ENCODE measurements around the gene CORO1C.

Gene CORO1C

DNA sequence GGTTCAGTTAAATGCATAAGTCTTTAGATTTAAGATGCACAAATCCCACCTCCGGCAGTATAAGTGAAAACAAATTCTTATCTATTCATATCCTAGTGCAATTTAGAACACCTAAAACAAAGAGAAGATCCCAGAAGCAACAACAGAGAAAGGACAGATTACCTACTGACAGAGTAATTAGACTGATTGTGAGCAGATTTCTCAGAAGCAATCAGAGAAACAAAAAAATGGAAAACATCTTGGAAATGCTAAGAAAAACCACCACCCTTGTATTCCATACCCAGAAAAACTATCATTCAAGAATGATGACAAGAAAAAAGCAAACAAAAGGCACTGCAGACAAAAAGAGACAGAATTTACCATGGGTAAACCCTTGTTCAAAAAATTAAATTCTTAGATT, 50.0 kb downstream of the CORO1C start:
- no peak for DNase-seq (ENCODE audit: low read depth)
- no peak overlapping the region for H3K4me3 ChIP-seq (ENCODE audit: low read length)
- TF ChIP-seq CTCF (conservative IDR thresholded peaks at IDR 0.05; ENCODE audit: low read length) = no peak

- DNase-seq (ENCODE audit: low read depth) = no peak
- no peak overlapping the region for H3K4me3 ChIP-seq (ENCODE audit: low read length)
- TF ChIP-seq CTCF (conservative IDR thresholded peaks at IDR 0.05; ENCODE audit: low read length) = no peak
Measured at GRCh38 chr12:108679106-108679681, 52.1 kb downstream of the CORO1C start.

DNA sequence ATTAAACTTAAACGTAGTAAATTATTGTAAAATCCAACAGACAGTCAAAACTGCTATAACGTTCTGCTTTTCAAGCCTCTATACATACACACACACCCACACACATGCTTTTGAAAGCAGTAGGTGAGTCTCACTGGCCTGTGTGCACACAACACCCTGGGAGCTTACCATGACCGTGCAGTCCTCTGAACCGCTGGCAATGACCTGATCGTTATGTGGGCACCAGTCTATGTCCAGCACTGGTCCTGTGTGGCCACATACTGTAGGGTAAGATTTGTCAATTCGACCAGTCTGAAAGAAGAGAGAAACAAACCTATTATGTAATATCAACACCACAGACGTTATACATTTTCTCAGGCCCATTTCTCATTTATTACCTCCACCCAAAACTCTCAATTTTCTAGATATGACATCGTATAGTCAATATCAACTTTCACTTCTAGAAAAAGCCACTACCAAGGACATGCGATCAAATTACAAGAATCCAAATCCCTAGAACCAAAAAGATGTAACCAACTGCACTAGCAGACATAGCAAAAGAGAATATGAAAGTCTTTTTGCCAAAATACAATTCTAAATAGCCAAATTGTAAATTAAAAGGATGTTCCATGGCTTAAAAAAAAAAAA, 53.1 kb downstream of the CORO1C start:
- DNase-seq (ENCODE audit: low read depth) = no peak
- no peak overlapping the region for H3K4me3 ChIP-seq (ENCODE audit: low read length)
- TF ChIP-seq CTCF (conservative IDR thresholded peaks at IDR 0.05; ENCODE audit: low read length) = no peak

- H3K4me3 ChIP-seq (ENCODE audit: low read length) = no peak overlapping the region
- no peak for TF ChIP-seq CTCF (conservative IDR thresholded peaks at IDR 0.05; ENCODE audit: low read length)
- DNase-seq (ENCODE audit: low read depth) = no peak
Measured at GRCh38 chr12:108677381-108677780, 53.9 kb downstream of the CORO1C start.

GRCh38 chr12:108676707-108677106, 54.6 kb downstream of the CORO1C start:
- H3K4me3 ChIP-seq (ENCODE audit: low read length) = no peak overlapping the region
- TF ChIP-seq CTCF (conservative IDR thresholded peaks at IDR 0.05; ENCODE audit: low read length) = no peak
- no peak for DNase-seq (ENCODE audit: low read depth)

- H3K4me3 ChIP-seq (ENCODE audit: low read length) = no peak overlapping the region
- no peak for TF ChIP-seq CTCF (conservative IDR thresholded peaks at IDR 0.05; ENCODE audit: low read length)
Measured at GRCh38 chr12:108675792-108676191, 55.5 kb downstream of the CORO1C start.

GRCh38 chr12:108672054-108672453, 59.3 kb downstream of the CORO1C start:
- no peak for TF ChIP-seq CTCF (conservative IDR thresholded peaks at IDR 0.05; ENCODE audit: low read length)
- no peak for DNase-seq (ENCODE audit: low read depth)
- H3K4me3 ChIP-seq (ENCODE audit: low read length) = no peak overlapping the region

More at GRCh38 chr12:108675792-108676191, 55.5 kb downstream of the CORO1C start:
- DNase-seq (ENCODE audit: low read depth) = no peak
